HL-60 (cell line): Measurements from ENCODE around the gene ZACN.

Experiments used
- DNase-seq, 2 experiments: peaks; one replicate each; pipeline ENCODE4 v3.0.0-alpha.2; 2010 to 2020; ENCODE audit warnings: low read depth in 1 of 2, low spot score in 1 of 2
- H3K27ac ChIP-seq: fragments of 250-450 bp; sonication (Bioruptor Pico); replicated peaks from 2 replicates; pipeline ENCODE4 v1.5.1; 2020; ENCODE audit warnings: mild to moderate bottlenecking, moderate library complexity
- H3K27me3 ChIP-seq: fragments of 250-450 bp; sonication (Bioruptor Pico); 2 replicates; pipeline ENCODE4 v1.5.1; 2021; ENCODE audit warnings: mild to moderate bottlenecking, moderate library complexity; ENCODE audit not compliant: insufficient read depth, poor library complexity, severe bottlenecking
- H3K4me3 ChIP-seq: replicated peaks from 2 replicates; pipeline ENCODE4 v1.5.1; 2011; ENCODE audit warnings: mild to moderate bottlenecking, control low read depth, low read length; ENCODE audit not compliant: insufficient read depth
- CTCF ChIP-seq: IDR thresholded peaks from one replicate; pipeline ENCODE4 v1.5.1; 2011; ENCODE audit warnings: low read length, control low read depth, inconsistent platforms; ENCODE audit not compliant: insufficient read depth
- GABPA ChIP-seq: IDR thresholded peaks from 2 replicates; pipeline ENCODE4 v1.6.1; 2012; ENCODE audit warnings: low read depth
- POLR2AphosphoS5 ChIP-seq: IDR thresholded peaks from 2 replicates; pipeline ENCODE4 v1.6.1; 2012; ENCODE audit warnings: low read depth
- REST ChIP-seq: IDR thresholded peaks from 2 replicates; pipeline ENCODE4 v1.6.1; 2012; ENCODE audit warnings: low read depth; ENCODE audit not compliant: insufficient replicate concordance
- SPI1 ChIP-seq: IDR thresholded peaks from 2 replicates; pipeline ENCODE4 v1.6.1; 2012; ENCODE audit warnings: low read depth, mild to moderate bottlenecking, borderline replicate concordance

The ZACN gene

DNA sequence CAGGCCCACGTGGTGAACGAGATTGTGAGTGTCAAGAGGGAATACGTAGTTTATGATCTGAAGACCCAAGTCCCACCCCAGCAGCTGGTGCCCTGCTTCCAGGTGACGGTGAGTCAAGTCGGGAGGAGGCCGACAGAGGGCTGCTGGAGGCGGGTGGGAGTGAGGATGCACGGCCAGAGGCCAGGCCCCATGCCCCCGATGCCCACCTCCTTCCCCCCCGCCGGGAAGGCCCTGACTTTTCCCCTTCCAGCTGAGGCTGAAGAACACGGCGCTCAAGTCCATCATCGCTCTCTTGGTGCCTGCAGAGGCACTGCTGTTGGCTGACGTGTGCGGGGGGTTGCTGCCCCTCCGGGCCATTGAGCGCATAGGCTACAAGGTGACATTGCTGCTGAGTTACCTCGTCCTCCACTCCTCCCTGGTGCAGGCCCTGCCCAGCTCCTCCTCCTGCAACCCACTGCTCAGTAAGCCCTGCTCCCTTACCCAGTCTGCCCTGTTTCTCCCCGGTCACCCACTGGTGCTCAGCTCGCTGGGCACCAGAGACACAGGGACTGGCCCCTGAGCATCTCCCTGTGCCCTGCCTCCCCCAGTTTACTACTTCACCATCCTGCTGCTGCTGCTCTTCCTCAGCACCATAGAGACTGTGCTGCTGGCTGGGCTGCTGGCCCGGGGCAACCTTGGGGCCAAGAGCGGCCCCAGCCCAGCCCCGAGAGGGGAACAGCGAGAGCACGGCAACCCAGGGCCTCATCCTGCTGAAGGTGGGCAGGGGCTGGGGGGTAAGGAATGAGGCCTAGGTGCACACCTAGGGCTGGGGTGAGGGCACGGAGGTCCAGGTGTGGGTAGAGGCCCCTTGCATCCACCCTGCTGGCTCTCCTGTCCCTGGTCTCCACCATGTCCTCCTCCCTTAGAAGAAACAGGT, 2.6 kb downstream of the ZACN start:
- DNase-seq: no peak
- no peak for TF ChIP-seq GABPA
- no peak for TF ChIP-seq SPI1
- no peak for TF ChIP-seq POLR2AphosphoS5
- no peak overlapping the region for H3K27ac ChIP-seq
- peaks cover 30% of the 10 kb centered on the region for H3K27me3 ChIP-seq
- no peak overlapping the region for H3K4me3 ChIP-seq

- H3K4me3 ChIP-seq: no peak overlapping the region
- no peak for DNase-seq
- TF ChIP-seq CTCF (no peak), POLR2AphosphoS5 (no peak), SPI1 (no peak), GABPA (no peak), REST (no peak)
- H3K27me3 ChIP-seq: peaks cover 20% of the 10 kb centered on the region
- no peak overlapping the region for H3K27ac ChIP-seq
Measured at GRCh38 chr17:76082326-76083251, 3.6 kb downstream of the ZACN start.

GRCh38 chr17:76083536-76084182, 4.7 kb downstream of the ZACN start:
- DNase-seq: no peak
- Histone ChIP-seq H3K27ac (no peak overlapping the region), H3K4me3 (no peak overlapping the region), H3K27me3 (peaks cover 13% of the 10 kb centered on the region)
- TF ChIP-seq SPI1 (no peak), POLR2AphosphoS5 (no peak), CTCF (no peak), REST (no peak), GABPA (no peak)
